NCI-H2171 (cell line): ENCODE measurements around the gene BTBD16.

ENCODE experiments used
- DNase-seq: peaks from one replicate; lab custom pipeline; 2025; lab: John Stamatoyannopoulos, UW

The BTBD16 gene

GRCh38 chr10:122273966-122274545 is 3.0 kb downstream of the BTBD16 start:
- DNase-seq, result no peak

DNA sequence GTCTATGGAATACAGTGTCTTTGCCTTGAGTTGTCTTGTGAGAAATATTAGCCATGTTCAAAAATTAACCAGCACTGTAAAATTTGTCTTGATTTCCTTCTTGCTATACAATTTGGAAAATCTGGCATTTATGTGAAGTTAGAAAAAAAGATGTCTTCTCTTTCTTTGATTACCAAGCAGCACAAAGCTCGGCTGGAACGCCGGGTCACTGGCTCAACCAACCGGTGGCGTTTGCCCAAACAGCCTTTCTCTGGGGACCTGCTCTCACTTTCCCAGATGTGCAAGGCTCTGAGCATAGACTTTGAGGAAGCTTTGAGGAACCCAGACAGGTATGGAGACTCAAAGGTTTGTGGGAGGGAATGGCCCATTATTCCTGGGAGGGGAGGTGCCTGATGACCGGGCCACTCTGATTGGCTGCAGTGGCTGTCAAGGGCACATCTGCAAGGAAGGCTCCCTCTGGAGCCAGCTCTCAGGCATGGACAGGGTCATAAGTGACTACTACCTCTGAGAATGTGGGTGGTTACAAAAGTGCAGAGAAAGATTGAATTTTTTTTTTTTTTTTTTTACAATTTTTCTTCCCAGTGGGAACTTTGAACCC is 5.6 kb downstream of the BTBD16 start:
- DNase-seq, result no peak

- DNase-seq, result no peak
These were observed 6.5 kb downstream of the BTBD16 start for GRCh38 chr10:122277526-122278136.

GRCh38 chr10:122279725-122280141 is 8.6 kb downstream of the BTBD16 start:
- no peak for DNase-seq

DNA sequence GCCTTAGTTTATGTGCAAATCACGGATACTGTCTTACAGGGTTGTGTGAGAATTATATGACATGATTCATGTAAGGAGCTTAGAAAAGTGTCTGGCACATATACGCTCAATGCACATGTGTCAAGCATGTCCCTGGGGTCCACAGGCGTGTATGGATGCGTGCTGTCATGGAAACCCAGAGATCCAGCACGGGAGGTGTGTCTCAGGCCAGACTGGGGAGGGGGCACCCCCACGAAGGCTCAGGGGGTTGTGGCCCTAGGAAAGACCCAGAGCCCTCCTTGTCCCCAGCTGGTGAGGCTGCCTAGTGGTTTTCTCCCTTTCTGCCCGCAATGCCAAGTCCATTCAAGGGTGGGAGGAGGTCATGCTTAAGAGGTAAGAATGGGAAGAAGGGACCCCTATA is 9.1 kb downstream of the BTBD16 start:
- no peak for DNase-seq

DNA sequence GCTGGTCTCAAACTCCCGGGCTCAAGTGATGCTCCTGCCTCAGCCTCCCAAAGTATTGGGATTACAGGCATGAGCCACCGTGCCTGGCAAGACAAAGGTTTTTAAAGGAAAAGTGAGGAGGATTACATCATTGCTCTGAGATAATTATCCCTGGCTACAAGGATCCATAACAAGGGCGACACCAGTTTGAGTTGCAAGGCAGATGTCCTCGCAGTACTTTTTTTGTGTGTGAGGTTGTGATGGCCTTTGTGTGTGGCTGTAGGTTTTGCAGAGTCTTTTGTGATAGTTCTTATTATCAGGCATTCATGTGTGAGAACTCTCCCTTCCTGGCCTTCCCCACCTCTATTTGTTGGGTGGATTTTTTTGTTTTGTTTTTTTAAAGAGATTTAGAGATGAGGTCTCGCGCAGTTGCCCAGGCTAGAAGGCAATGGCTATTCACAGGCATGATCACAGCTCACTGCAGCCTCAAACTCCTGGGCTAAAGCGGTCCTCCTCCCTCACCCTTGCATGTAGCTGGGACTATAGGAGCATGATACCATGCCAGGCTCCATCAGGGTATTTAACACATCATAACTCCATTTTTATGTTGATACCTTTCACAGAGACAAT is 10.0 kb downstream of the BTBD16 start:
- DNase-seq, result no peak

DNA sequence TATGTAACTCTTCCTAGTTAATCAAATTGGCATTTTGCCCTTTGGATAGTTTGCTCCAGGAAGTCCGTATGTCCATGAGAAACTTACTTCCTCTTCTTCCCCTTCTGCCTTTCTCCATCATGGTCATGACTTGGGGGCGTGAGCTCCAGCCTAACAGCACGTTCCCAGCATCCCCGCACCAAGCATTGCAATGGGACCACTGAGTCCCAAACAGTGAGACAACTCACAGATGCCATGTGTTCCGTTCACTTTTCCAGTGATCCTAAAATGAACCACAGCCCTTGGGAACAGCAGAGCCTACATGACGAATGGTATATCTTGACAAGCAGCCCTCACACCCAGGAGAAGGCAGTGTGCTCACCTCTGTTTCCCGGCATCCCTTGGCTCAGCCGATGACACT is 10.7 kb downstream of the BTBD16 start:
- DNase-seq, result no peak

- no peak for DNase-seq
These were observed 11.2 kb downstream of the BTBD16 start for GRCh38 chr10:122282253-122282671.

DNA sequence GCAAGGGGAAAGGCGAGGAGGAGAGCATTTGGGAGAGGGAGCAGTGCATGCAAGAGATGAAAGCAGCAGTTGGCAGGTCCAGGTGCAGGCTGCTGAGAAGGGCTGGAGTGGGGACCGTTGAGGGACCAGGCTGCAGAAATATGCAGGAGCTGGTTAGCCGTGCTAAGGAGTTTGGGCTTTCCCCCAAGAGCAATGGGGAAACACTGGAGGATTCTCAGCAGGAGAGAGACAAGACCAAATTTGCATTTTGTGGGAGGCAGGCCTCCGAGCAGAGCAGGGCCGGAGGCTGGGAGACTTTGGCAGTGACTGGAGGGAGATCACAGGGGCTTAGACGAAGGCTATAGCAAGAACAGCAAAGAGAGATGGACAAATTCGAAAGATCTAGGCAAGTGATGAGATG is 11.8 kb downstream of the BTBD16 start:
- no peak for DNase-seq

DNA sequence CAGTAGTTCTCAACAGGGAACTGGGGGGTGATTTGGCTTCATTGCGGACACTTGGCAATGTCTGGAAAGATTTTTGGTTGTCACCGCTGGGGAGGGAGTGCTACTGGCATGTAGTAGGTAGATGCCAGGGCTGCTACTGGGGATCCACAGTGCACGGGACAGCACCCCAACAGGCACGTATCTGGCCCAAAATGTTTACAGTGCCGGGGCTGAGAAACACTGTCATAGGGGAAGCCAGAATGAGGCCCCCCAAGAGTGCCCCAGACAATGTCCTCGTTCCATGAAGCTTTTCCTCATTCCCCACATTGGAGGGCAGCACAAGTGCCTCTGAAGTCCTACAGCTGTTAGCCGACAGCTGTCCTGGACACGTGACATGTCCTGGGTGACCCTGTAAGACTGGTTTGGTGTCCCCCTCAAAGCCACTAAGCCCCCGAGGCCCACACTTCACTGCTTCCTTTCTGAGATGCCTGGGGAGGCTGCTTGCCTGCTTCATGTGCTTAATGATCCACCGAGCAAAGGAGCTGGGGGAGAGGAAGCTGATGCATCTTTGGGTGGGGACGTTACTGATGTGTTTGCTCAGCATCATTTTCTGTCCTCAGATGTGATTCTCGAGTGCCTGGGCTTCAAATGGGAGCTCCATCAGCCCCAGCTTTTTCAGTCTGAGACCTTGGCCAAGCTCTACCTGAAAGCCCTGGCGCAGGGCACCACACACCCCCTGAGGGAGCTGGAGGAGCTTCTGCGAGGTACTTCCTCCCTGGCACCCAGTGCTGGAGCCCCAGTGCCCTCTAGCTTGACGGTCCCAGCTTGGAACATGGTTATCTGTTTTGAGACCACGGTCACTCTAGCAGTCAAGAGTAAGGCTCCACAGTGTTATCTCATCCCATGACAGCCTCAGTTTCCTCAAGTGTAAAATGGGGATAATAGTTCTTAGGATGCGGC is 14.7 kb downstream of the BTBD16 start:
- no peak for DNase-seq

GRCh38 chr10:122286867-122287266 is 15.8 kb downstream of the BTBD16 start:
- no peak for DNase-seq

DNA sequence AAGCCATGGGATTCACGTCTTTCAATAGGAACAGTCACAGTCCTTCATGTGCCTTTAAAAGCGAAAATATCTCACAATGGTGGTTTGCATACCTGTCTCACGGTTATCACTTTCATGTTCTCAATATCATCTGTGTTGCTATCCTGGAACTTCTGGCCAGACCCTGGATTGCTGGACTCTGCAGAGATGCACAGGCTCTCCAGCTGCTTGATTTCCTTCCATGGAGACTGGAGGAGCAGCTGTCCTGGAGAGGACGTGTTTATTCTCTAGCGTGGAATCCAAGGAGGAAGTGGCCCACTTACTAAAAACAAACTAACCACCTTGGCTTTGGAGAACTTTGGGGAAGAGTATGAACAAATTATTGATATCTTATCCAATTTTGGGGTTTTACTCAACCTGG is 16.5 kb downstream of the BTBD16 start:
- no peak for DNase-seq

GRCh38 chr10:122288262-122288661 is 17.2 kb downstream of the BTBD16 start:
- no peak for DNase-seq

- no peak for DNase-seq
These were observed 17.8 kb downstream of the BTBD16 start for GRCh38 chr10:122288917-122289316.

- DNase-seq, result no peak
These were observed 19.2 kb downstream of the BTBD16 start for GRCh38 chr10:122290334-122290733.

DNA sequence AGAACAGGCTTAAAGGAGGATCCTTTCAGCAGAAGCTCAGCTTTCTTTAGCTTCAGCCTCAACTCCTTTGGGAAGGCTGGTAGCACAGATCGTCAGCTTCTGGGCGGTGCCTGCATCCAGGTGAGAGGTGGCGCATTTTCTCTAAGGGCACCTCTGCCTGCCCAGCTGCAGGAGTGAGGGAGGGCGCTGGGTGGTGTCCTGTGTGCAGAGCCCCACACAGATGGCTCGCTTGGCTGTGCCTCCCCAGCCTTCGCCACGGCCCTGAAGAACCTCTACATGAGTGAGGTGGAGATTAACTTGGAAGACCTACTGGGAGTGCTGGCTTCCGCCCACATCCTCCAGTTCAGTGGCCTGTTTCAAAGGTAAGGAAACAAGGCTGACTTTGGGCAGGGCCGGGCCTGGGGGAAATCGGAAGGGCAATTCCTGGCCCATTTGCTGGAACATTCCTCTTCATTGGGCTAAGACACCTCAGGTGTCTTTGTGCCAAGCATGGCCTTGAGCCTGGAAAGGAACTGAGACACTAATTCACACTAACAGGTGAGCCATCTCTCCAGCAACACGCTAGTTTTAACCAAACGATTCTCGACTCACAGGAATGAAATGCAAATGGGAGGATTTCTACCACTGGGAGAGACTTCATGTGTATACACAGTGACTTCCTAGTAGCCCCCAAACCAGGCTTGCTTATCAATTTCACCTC is 19.9 kb downstream of the BTBD16 start:
- DNase-seq, result no peak

- no peak for DNase-seq
These were observed 20.6 kb downstream of the BTBD16 start for GRCh38 chr10:122291739-122292138.

- no peak for DNase-seq
These were observed 21.3 kb downstream of the BTBD16 start for GRCh38 chr10:122292376-122292775.

DNA sequence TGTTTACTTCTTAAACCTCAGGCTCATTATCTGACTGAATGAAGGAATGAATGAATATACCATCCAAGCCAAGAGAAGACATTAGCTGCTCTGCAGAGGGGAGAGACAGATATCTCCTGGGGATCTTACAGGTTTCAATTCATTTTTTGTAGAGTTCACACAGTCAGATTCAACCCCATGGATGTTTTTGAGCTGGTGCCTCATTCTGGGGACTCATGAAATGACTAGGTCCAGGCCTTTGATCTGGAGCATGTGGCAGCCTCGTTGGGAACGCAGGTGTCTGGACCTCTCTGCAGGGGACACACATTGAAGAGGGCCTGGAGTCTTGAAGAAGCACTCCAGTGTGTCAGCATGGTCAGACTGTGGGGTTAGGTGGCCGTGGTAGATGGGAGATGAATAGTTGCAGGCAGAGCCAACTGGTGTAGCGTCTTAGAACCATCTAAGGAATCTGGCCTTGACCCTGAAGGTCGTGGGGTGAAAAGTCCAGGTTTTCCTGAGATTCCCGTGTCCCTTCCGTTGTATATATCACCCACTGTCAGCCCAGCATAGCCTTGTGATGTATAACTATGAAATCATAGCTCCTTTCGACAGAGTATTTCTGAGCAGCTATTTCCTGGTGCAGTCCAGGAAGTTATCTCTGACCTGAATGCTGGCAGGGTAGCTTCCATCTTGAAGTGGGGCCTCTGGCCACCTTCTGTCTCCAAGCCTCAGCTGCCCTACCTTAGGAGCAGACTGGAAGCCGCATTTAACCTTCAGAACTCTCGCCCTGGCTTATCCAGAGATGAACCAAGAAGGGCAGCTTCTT is 22.3 kb downstream of the BTBD16 start:
- no peak for DNase-seq

- DNase-seq, result no peak
These were observed 22.9 kb downstream of the BTBD16 start for GRCh38 chr10:122293961-122294380.
